Astrocyte (in vitro differentiated cells and primary cell): ENCODE results near the gene KCNC1. TPM values are rescaled to one million over a fixed set of nuclear protein-coding genes. Genes with fewer than 3 reads are reported as not detected.

Source experiments
- DNase-seq: peaks from one replicate; pipeline ENCODE4 v3.0.0-alpha.2; 2010; ENCODE audit warnings: low read depth
- FAIRE-seq: peaks from 2 replicates; lab custom pipeline; 2011; peaks lifted over from hg19 to GRCh38; lab: Jason Lieb, UNC
- H2AFZ ChIP-seq: 2 replicates; pipeline ENCODE4 v1.6.0; 2012; ENCODE audit warnings: low read depth, low read length, inconsistent platforms
- H3K27ac ChIP-seq: 2 replicates; pipeline ENCODE4 v1.5.1; 2011; ENCODE audit warnings: low read depth, low read length, inconsistent platforms
- H3K27me3 ChIP-seq: 2 replicates; pipeline ENCODE4 v1.6.0; 2011; ENCODE audit warnings: low read length, inconsistent platforms; ENCODE audit not compliant: insufficient read depth
- H3K36me3 ChIP-seq: 2 replicates; pipeline ENCODE4 v1.5.1; 2011; ENCODE audit warnings: low read length, inconsistent platforms; ENCODE audit not compliant: insufficient read depth
- H3K4me1 ChIP-seq: 2 replicates; pipeline ENCODE4 v1.5.1; 2011; ENCODE audit warnings: low read length, inconsistent platforms; ENCODE audit not compliant: insufficient read depth
- H3K4me2 ChIP-seq: 2 replicates; pipeline ENCODE4 v1.6.0; 2012; ENCODE audit warnings: low read length, inconsistent platforms
- H3K4me3 ChIP-seq: 2 replicates; pipeline ENCODE4 v1.5.1; 2011; ENCODE audit warnings: low read depth, mild to moderate bottlenecking, low read length, inconsistent platforms; ENCODE audit not compliant: insufficient read depth
- H3K79me2 ChIP-seq: 2 replicates; pipeline ENCODE4 v1.6.0; 2012; ENCODE audit warnings: mild to moderate bottlenecking, low read length, inconsistent platforms; ENCODE audit not compliant: insufficient read depth
- H3K9ac ChIP-seq: 2 replicates; pipeline ENCODE4 v1.6.0; 2012; ENCODE audit warnings: mild to moderate bottlenecking, low read length, inconsistent platforms
- H3K9me3 ChIP-seq: 2 replicates; pipeline ENCODE4 v1.5.1; 2012; ENCODE audit warnings: low read depth, mild to moderate bottlenecking, low read length, inconsistent platforms; ENCODE audit not compliant: insufficient read depth
- H4K20me1 ChIP-seq: 2 replicates; pipeline ENCODE4 v1.6.0; 2012; ENCODE audit warnings: low read length, inconsistent platforms; ENCODE audit not compliant: insufficient read depth
- H3K27ac Mint-ChIP-seq: one replicate; pipeline ENCODE4 v1.8.0; 2021; ENCODE audit warnings: mild to moderate bottlenecking, mixed read lengths; ENCODE audit not compliant: unreplicated experiment
- H3K27me3 Mint-ChIP-seq: one replicate; pipeline ENCODE4 v1.8.0; 2021; ENCODE audit warnings: low read depth, mixed read lengths; ENCODE audit not compliant: unreplicated experiment
- H3K36me3 Mint-ChIP-seq: one replicate; pipeline ENCODE4 v1.8.0; 2021; ENCODE audit warnings: low read depth, mixed read lengths; ENCODE audit not compliant: unreplicated experiment
- H3K4me1 Mint-ChIP-seq: one replicate; pipeline ENCODE4 v1.8.0; 2021; ENCODE audit warnings: low read depth, mixed read lengths; ENCODE audit not compliant: unreplicated experiment
- H3K4me3 Mint-ChIP-seq: one replicate; pipeline ENCODE4 v1.8.0; 2021; ENCODE audit warnings: mild to moderate bottlenecking, moderate library complexity, mixed read lengths; ENCODE audit not compliant: unreplicated experiment
- H3K9me3 Mint-ChIP-seq: one replicate; pipeline ENCODE4 v1.8.0; 2021; ENCODE audit warnings: mild to moderate bottlenecking, mixed read lengths; ENCODE audit not compliant: unreplicated experiment
- CTCF ChIP-seq: IDR thresholded peaks from 2 replicates; pipeline ENCODE4 v1.5.1; 2011; ENCODE audit warnings: low read depth, mild to moderate bottlenecking, inconsistent platforms, low read length, moderate library complexity; ENCODE audit not compliant: insufficient read depth
- EZH2 ChIP-seq: IDR thresholded peaks from 2 replicates; pipeline ENCODE4 v1.6.1; 2012; ENCODE audit warnings: mild to moderate bottlenecking, low read length, inconsistent platforms; ENCODE audit not compliant: insufficient read depth
- total RNA-seq: library from RNA; stranded (reverse); gene quantifications from 2 replicates; pipeline ENCODE4 v1.2.1, GENCODE V29; 2021

KCNC1 gene
- total RNA-seq, 1 donor from 2014 or later, result 0.05 TPM

GRCh38 chr11:17802491-17802890 is 67.9 kb downstream of the KCNC1 start:
- H3K4me2 ChIP-seq, result no peak overlapping the region
- H3K79me2 ChIP-seq, result no peaks in the 10 kb centered on the region
- no peaks in the 10 kb centered on the region for H3K27me3 ChIP-seq
- FAIRE-seq, result no peak
- no peaks in the 10 kb centered on the region for H3K27me3 Mint-ChIP-seq
- DNase-seq, result no peak
- no peaks in the 10 kb centered on the region for H3K36me3 Mint-ChIP-seq
- no peaks in the 10 kb centered on the region for H3K36me3 ChIP-seq
- no peaks in the 10 kb centered on the region for H3K4me1 ChIP-seq
- no peaks in the 10 kb centered on the region for H3K9me3 Mint-ChIP-seq
- H3K4me1 Mint-ChIP-seq, result peaks cover 4% of the 10 kb centered on the region
- H2AFZ ChIP-seq, result no peak overlapping the region
- no peak overlapping the region for H3K27ac ChIP-seq
- TF ChIP-seq EZH2 (no peak), CTCF (no peak)
- H3K4me3 Mint-ChIP-seq, result no peak overlapping the region
- H3K4me3 ChIP-seq, result no peak overlapping the region
- H4K20me1 ChIP-seq, result no peaks in the 10 kb centered on the region
- H3K9me3 ChIP-seq, result no peaks in the 10 kb centered on the region
- H3K27ac Mint-ChIP-seq, result no peak overlapping the region
- H3K9ac ChIP-seq, result no peak overlapping the region

DNA sequence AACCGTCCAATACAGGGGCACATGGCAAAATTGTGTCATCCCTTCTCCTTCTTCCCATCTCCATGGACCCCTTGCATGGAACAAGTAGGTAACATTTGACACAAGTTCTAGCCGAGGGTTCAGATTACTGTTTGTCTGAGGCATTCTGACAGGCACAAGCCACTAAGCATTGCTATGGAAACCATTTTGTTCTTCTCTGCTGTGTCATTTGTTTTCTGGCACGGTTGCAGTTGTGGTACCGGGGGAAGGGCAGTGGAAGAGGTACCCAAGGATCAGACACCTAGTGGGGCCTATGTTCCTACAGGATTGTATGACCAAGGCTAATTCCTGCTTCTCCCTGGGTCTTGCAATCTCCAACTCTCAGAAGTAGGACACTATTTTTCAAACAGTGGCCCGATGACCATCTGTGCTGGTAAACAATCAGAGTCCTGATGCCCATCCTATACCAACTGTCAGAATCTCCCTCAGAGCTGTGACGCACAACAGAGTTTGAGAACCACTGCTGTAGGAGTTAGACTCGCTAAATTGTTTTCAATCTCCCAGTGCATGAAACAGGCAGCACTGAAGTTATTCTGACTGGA is 69.3 kb downstream of the KCNC1 start:
- DNase-seq (no peak), FAIRE-seq (no peak)
- Histone ChIP-seq H3K36me3 (no peaks in the 10 kb centered on the region), H4K20me1 (no peaks in the 10 kb centered on the region), H3K27me3 (no peaks in the 10 kb centered on the region), H3K27ac (no peak overlapping the region), H3K4me2 (no peak overlapping the region), H3K9me3 (no peaks in the 10 kb centered on the region), H3K9ac (no peak overlapping the region), H3K4me3 (no peak overlapping the region), H3K79me2 (no peaks in the 10 kb centered on the region), H2AFZ (no peak overlapping the region), H3K4me1 (no peaks in the 10 kb centered on the region)
- H3K9me3 Mint-ChIP-seq, result no peaks in the 10 kb centered on the region
- H3K27me3 Mint-ChIP-seq, result no peaks in the 10 kb centered on the region
- H3K4me3 Mint-ChIP-seq, result no peak overlapping the region
- no peaks in the 10 kb centered on the region for H3K36me3 Mint-ChIP-seq
- H3K4me1 Mint-ChIP-seq, result peaks cover 4% of the 10 kb centered on the region
- TF ChIP-seq CTCF (no peak), EZH2 (no peak)
- H3K27ac Mint-ChIP-seq, result no peak overlapping the region

GRCh38 chr11:17805043-17805442 is 70.5 kb downstream of the KCNC1 start:
- H4K20me1 ChIP-seq, result no peaks in the 10 kb centered on the region
- H3K4me1 Mint-ChIP-seq, result peaks cover 4% of the 10 kb centered on the region
- H3K36me3 Mint-ChIP-seq, result no peaks in the 10 kb centered on the region
- DNase-seq (no peak), FAIRE-seq (no peak)
- H3K27me3 ChIP-seq, result no peaks in the 10 kb centered on the region
- H3K9me3 Mint-ChIP-seq, result no peaks in the 10 kb centered on the region
- no peak overlapping the region for H2AFZ ChIP-seq
- H3K79me2 ChIP-seq, result no peaks in the 10 kb centered on the region
- H3K4me3 ChIP-seq, result no peak overlapping the region
- H3K4me2 ChIP-seq, result no peak overlapping the region
- TF ChIP-seq EZH2 (no peak), CTCF (no peak)
- no peak overlapping the region for H3K9ac ChIP-seq
- no peak overlapping the region for H3K27ac Mint-ChIP-seq
- no peak overlapping the region for H3K4me3 Mint-ChIP-seq
- no peaks in the 10 kb centered on the region for H3K36me3 ChIP-seq
- H3K9me3 ChIP-seq, result no peaks in the 10 kb centered on the region
- peaks cover under 1% of the 10 kb centered on the region for H3K27me3 Mint-ChIP-seq
- H3K27ac ChIP-seq, result no peak overlapping the region
- H3K4me1 ChIP-seq, result no peaks in the 10 kb centered on the region
